Stimulated activated CD4-positive, alpha-beta T cell treated with anti-CD3 and anti-CD28 coated beads, TNF-alpha, amount 100 ng/mL, for 24 hours (primary cell): ENCODE results near the gene UBASH3B.

Source experiments
- DNase-seq, 3 experiments: peaks; one replicate each; pipeline ENCODE4 v3.0.0-alpha.2; 2020; ENCODE audit warnings: low read depth in 3 of 3

UBASH3B gene

GRCh38 chr11:122676638-122677037, 21.1 kb downstream of the UBASH3B start:
- no peak for DNase-seq

DNA sequence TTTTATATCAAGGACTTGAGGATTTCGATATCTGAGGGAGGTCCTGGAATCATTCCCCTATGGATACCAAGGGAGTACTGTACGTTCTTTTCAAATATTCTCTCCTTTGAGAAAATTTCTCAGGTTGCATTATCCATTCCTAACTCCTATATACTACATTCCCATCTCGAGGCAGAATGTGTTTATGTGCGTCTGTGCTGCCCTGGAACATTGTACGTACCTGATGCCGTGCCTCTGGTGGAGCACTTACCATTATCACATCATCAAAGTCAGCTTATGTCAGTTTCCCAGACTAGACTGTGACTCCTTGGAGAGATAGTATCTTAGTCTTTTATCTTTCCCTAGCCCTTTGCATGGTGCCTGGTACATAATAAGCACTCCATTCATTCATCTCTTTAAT, 21.7 kb downstream of the UBASH3B start:
- no peak for DNase-seq

- DNase-seq: no peak
Measured at GRCh38 chr11:122678406-122678805, 22.9 kb downstream of the UBASH3B start.

GRCh38 chr11:122679466-122679865, 23.9 kb downstream of the UBASH3B start:
- no peak for DNase-seq

GRCh38 chr11:122681070-122681469, 25.5 kb downstream of the UBASH3B start:
- no peak for DNase-seq

DNA sequence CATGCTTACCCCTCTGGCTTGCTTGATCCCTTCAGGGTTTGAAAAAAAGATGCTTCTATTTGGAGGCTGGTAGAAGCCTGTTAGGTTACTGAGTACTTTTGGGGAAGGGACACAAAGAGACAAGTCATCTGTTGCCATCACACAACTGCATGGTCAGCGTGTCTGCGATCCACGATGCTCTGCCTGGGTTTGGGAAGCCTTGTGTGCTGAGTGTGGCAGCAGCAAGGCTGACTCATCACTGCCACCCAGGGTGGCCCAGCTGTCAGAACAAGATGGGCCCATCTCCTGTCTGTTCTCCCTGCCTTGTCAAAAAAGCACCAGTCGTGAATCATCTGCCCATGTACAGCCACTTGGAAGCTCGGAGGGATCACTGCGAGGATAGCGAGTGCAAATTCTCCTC, 26.2 kb downstream of the UBASH3B start:
- no peak for DNase-seq

DNA sequence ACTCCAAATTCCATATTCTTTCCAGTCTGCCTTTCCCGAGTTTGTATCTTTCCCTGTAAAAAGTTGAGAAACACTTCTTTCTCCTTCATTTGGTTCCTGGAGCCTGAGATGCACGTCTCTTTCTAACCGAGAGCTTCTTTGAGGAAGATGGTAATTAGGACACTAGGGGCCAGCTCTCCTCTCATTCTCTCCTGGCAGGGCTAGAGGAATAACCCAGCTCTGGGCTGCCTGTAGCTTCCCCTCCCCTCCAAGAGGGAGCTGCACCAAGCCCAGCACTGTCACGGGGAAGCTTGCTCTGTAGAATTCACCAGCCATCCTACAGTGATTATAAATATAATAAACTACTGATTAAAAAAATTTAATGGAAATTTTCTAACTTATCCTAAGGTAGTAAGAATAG, 26.9 kb downstream of the UBASH3B start:
- no peak for DNase-seq

DNA sequence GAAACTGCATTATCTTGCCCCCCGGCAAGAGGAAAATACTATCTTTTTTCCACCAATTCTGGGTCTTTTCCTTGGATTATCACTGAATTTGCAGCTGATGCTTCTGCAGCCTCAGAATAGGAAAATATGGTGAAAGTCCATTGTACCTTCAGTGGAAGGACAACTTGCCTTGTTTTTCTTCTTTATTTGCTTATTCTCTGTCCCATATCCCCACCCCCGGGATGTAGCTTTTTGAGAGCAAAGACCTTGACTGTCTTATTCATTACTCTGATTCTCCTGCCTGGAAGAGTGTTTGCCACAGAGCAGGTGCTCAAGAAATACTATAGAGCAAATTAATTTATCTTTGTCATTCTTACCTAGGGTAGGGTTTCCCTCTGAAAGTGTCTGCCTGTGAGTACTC, 29.5 kb downstream of the UBASH3B start:
- DNase-seq: no peak

GRCh38 chr11:122686111-122686510, 30.6 kb downstream of the UBASH3B start:
- DNase-seq: no peak

DNA sequence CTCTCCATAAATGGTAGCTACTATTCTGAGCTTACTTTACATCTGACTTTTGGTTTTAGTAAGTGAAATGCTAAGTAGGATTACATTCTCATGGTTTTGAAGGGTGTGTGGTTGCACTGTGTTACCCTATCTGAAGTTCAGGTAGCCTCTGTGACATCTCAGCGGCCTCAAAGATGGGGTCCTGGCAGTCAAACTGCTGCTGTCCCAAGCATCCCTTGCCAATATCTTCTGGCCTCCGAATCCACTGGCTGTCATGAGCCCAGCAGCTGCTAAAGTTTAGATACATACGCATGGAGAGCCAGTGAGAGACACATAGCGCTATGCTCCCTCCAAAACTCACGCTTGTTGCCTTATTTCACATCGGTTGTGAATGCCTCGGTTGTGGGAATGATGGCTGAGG, 34.9 kb downstream of the UBASH3B start:
- DNase-seq: no peak

- no peak for DNase-seq
Measured at GRCh38 chr11:122690801-122691548, 35.5 kb downstream of the UBASH3B start.

GRCh38 chr11:122691549-122692150, 36.1 kb downstream of the UBASH3B start:
- DNase-seq: no peak

GRCh38 chr11:122692444-122692843, 36.9 kb downstream of the UBASH3B start:
- DNase-seq: no peak

DNA sequence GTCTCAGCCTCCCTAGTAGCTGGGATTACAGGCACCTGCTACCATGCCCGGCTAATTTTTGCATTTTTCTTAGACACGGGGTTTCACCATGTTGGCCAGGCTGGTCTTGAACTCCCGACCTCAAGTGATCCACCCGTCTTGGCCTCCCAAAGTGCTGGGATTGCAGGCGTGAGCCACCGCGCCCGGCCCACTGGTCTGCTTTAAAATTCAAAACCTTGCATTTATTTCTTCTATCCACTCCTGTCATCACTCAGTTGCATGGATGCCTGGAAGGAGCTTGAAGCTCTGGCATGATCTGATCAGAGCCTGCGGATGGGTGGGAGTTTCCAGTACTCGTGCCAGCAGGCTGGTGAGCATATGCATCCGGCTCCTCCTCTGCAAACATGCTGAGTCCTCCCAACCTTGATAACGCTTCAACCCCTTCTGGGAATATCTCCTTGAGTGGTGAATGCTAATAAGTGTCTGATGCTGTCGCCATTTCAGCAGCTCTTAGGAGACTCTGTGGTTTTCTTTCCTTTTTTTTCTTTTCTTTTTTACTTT, 39.6 kb downstream of the UBASH3B start:
- DNase-seq: no peak

- peak; percentile 47 to 64 (median 48) for DNase-seq
Measured at GRCh38 chr11:122696662-122697061, 41.1 kb downstream of the UBASH3B start.

DNA sequence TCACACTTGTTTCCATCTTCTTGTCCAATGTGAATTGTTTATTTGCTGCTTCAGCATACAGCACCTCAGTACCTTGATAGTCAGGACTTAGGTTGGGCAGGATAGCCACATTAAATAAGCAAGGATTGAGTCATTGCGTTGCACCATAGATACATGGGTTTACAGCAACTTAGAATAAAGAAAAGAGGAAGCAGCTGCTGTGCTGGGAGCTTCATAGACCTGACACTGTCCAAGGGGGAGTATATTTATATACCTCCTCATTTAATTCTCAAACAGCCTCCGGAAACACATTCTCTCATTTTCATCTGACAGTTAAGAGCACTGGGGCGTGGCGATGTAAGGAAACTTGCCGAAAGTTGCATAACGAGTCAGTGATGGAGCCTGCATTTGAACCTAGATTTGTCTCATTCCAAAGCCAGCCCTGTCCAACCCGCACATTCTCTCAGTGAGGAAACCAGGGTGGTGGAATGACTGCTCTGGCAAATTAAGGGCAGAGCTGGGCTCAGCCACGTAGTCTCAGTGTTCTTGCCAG, 42.2 kb downstream of the UBASH3B start:
- no peak for DNase-seq

DNA sequence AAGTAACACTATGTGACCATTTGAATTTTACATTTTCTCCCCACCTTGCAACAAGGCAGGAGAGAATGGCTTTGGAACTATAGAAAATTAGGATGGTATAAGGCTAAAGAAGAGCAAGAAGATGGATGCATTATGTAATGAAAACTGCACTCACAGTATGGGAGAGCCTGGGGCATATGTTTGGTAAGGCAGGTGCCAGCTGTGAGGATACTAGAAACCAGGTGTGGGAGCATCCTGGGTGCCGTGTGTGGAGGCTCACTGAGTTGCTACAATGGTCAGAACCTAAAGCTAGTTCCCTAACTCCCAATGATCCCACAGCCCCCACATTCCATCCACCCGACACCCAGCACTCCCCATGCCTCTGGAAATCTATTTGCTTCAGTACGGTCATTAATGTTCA, 42.9 kb downstream of the UBASH3B start:
- DNase-seq: no peak

GRCh38 chr11:122700666-122701065, 45.1 kb downstream of the UBASH3B start:
- no peak for DNase-seq

- no peak for DNase-seq
Measured at GRCh38 chr11:122701143-122701542, 45.6 kb downstream of the UBASH3B start.

DNA sequence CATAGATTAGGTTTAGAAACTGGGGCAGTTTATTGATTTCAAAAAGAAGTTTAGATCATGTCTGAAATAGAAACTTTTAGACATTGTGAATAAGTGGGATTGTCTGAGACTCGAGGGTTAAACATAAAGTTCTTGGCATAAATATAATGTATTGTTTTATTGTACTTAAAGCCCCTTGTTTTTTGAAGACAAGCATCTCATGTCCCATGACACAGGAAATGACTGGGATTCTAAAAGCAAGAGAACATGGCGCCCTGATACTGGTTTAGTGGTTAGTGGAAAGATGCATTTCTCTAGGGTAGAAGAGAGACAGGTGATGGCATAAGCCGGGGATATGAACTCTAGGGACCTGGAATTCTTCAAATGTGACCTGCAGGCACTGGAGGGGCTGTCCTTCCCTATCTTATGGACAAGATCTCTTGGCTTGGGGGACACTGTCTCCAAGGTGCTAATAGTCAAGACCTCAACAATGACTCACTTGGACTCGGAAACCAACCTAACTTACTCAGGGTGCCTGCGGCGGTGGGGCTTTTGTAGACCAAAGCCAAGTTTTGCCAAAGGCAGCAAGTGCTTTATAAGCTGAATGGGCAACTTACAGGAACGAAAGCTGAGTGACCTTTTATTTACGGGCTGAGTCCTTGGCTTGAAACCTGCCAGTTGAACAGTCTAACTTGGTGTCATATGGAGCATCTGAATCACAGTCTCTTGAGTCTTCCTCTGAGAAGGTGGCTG, 48.2 kb downstream of the UBASH3B start:
- peak in 1 of 3 experiments; percentile 47 for DNase-seq

- DNase-seq: no peak
Measured at GRCh38 chr11:122705396-122705795, 49.9 kb downstream of the UBASH3B start.
